HL-60/S4 treated with retinoic acid at 250 ng/mL for 4 days and 3 days (cell line): ENCODE measurements around the gene SNU13.
"Not testable (repeated sequence)": the region's sequence is repeated elsewhere in the genome, so short reads cannot be mapped to it uniquely, and the experiment has no call there.

Experiments used
- in situ Hi-C: fragments of 300-500 bp; cut with MboI; formaldehyde crosslinking; loops from 2 replicates; pipeline ENCODE4 v1.7.0; 2022; ENCODE audit warnings: low sequenced_read_pairs

The SNU13 gene

GRCh38 chr22:41647771-41648170 is 40.9 kb downstream of the SNU13 start:
- in situ Hi-C loops, result no loop called here

GRCh38 chr22:41642331-41643110 is 46.1 kb downstream of the SNU13 start:
- in situ Hi-C loops, result no loop called here

- in situ Hi-C loops, result no loop called here
These were observed 46.8 kb downstream of the SNU13 start for GRCh38 chr22:41641854-41642253.

- in situ Hi-C loops, result no loop called here
These were observed 49.9 kb downstream of the SNU13 start for GRCh38 chr22:41638748-41639147.

GRCh38 chr22:41638124-41638523 is 50.5 kb downstream of the SNU13 start:
- in situ Hi-C loops, result no loop called here

- in situ Hi-C loops, result not testable (repeated sequence)
These were observed 51.0 kb downstream of the SNU13 start for GRCh38 chr22:41637623-41638022.

- in situ Hi-C loops, result no loop called here
These were observed 52.2 kb downstream of the SNU13 start for GRCh38 chr22:41636467-41636866.

GRCh38 chr22:41634610-41635009 is 54.1 kb downstream of the SNU13 start:
- in situ Hi-C loops, result not testable (repeated sequence)

GRCh38 chr22:41631615-41632014 is 57.1 kb downstream of the SNU13 start:
- in situ Hi-C loops, result not testable (repeated sequence)

- in situ Hi-C loops, result not testable (repeated sequence)
These were observed 57.6 kb downstream of the SNU13 start for GRCh38 chr22:41631115-41631514.

- in situ Hi-C loops, result no loop called here
These were observed 63.1 kb downstream of the SNU13 start for GRCh38 chr22:41625577-41625976.
